SK-N-SH (cell line): ENCODE data around the gene AKAP12. TPM values are rescaled to one million over a fixed set of nuclear protein-coding genes. Genes with fewer than 3 reads are reported as not detected.

ENCODE experiments used
- CTCF ChIA-PET: fragments of 300-600, 350-600 bp; formaldehyde crosslinking; extraction: SDS; loops from one replicate; lab custom pipeline; 2021; lab: Yijun Ruan, JAX
- POLR2A ChIA-PET: fragments of 350-600 bp; sonication (Branson Sonifier 250); formaldehyde crosslinking; extraction: SDS; loops from one replicate; lab custom pipeline; 2020; ENCODE audit warnings: antibody characterized with exemption, inconsistent platforms; lab: Yijun Ruan, JAX
- DNase-seq: peaks from one replicate; pipeline ENCODE4 v3.0.0; 2012
- H2AFZ ChIP-seq: fragments of 200-600 bp; sonication (generic); 2 replicates; pipeline ENCODE4 v1.8.1; 2016; ENCODE audit warnings: antibody characterized with exemption, mild to moderate bottlenecking, low read depth
- H3F3A ChIP-seq: fragments of 200-600 bp; sonication (generic); replicated peaks from 2 replicates; pipeline ENCODE3; 2016; ENCODE audit warnings: antibody characterized with exemption, mild to moderate bottlenecking; ENCODE audit not compliant: insufficient read depth
- H3K27ac ChIP-seq, 2 experiments: fragments of 200-500 bp in 1 of 2; fragments of 200-600 bp in 1 of 2; sonication (Bioruptor generic) in 1 of 2; sonication (generic), shearing (Covaris generic) in 1 of 2; 2 replicates each; pipeline versions ENCODE4 v1.5.1 to v1.6.1; 2014 to 2016; ENCODE audit warnings: low read depth in 2 of 2, inconsistent platforms in 1 of 2, low read length in 1 of 2, mild to moderate bottlenecking in 1 of 2, mixed read lengths in 1 of 2
- H3K27me3 ChIP-seq: fragments of 200-600 bp; sonication (generic), shearing (Covaris generic); 2 replicates; pipeline ENCODE4 v1.6.1; 2016; ENCODE audit warnings: mixed run types; ENCODE audit not compliant: insufficient read depth
- H3K36me3 ChIP-seq, 2 experiments: fragments of 200-500 bp in 1 of 2; fragments of 200-600 bp in 1 of 2; sonication (Bioruptor generic) in 1 of 2; sonication (generic) in 1 of 2; replicated peaks in 1 of 2; 2 replicates each; pipeline versions ENCODE3 to v1.5.1; 2014 to 2016; ENCODE audit warnings: low read length in 1 of 2, mild to moderate bottlenecking in 1 of 2; ENCODE audit not compliant: insufficient read depth in 2 of 2, control insufficient read depth in 1 of 2
- H3K4me1 ChIP-seq, 2 experiments: fragments of 200-500 bp in 1 of 2; fragments of 200-600 bp in 1 of 2; sonication (Bioruptor generic) in 1 of 2; sonication (generic), shearing (Covaris generic) in 1 of 2; 2 replicates each; pipeline versions ENCODE4 v1.5.1 to v1.6.1; 2014 to 2016; ENCODE audit warnings: low read depth in 1 of 2, low read length in 1 of 2, mixed run types in 1 of 2; ENCODE audit not compliant: insufficient read depth in 2 of 2, control insufficient read depth in 1 of 2
- H3K4me2 ChIP-seq: fragments of 200-600 bp; sonication (generic), shearing (Covaris generic); 2 replicates; pipeline ENCODE4 v1.6.1; 2017; ENCODE audit warnings: mixed run types
- H3K4me3 ChIP-seq, 2 experiments: fragments of 200-500 bp in 1 of 2; fragments of 200-600 bp in 1 of 2; sonication (Bioruptor generic) in 1 of 2; sonication (generic), shearing (Covaris generic) in 1 of 2; 2 replicates each; pipeline versions ENCODE4 v1.5.1 to v1.8.1; 2014 to 2016; ENCODE audit warnings: low read depth in 2 of 2, inconsistent platforms in 1 of 2, low read length in 1 of 2, mild to moderate bottlenecking in 1 of 2, mixed read lengths in 1 of 2, moderate library complexity in 1 of 2
- H3K79me2 ChIP-seq: fragments of 200-600 bp; sonication (generic); 2 replicates; pipeline ENCODE4 v1.8.1; 2017; ENCODE audit warnings: mild to moderate bottlenecking; ENCODE audit not compliant: insufficient read depth
- H3K9ac ChIP-seq: fragments of 200-600 bp; sonication (generic); 2 replicates; pipeline ENCODE4 v1.6.1; 2017; ENCODE audit warnings: mixed run types
- H3K9me2 ChIP-seq: fragments of 200-600 bp; sonication (generic); 2 replicates; pipeline ENCODE4 v1.6.1; 2017; ENCODE audit warnings: mixed run types
- H3K9me3 ChIP-seq: fragments of 200-600 bp; sonication (generic); 2 replicates; pipeline ENCODE4 v1.6.1; 2017; ENCODE audit warnings: mixed run types, mild to moderate bottlenecking, moderate library complexity
- H4K20me1 ChIP-seq: fragments of 200-600 bp; sonication (generic); 2 replicates; pipeline ENCODE4 v1.6.1; 2017; ENCODE audit warnings: mild to moderate bottlenecking, mixed run types; ENCODE audit not compliant: insufficient read depth
- ELF1 ChIP-seq: IDR thresholded peaks from 2 replicates; pipeline ENCODE4 v1.4.0; 2012
- FOXJ3 ChIP-seq: sonication (generic); formaldehyde crosslinking; IDR thresholded peaks from 2 replicates; pipeline ENCODE4 v1.5.1; 2020; ENCODE audit warnings: mild to moderate bottlenecking, missing genetic modification reagents
- GABPA ChIP-seq: IDR thresholded peaks from 2 replicates; pipeline ENCODE4 v1.4.0; 2012; ENCODE audit warnings: low read depth, mild to moderate bottlenecking
- GATA2 ChIP-seq: sonication (generic); formaldehyde crosslinking; IDR thresholded peaks from 2 replicates; pipeline ENCODE4 v1.5.0; 2020; ENCODE audit warnings: mild to moderate bottlenecking, missing genetic modification reagents
- MEF2A ChIP-seq: IDR thresholded peaks from 2 replicates; pipeline ENCODE4 v1.4.0; 2012; ENCODE audit warnings: low read depth, borderline replicate concordance
- NRF1 ChIP-seq: IDR thresholded peaks from 2 replicates; pipeline ENCODE4 v1.6.1; 2012; ENCODE audit warnings: low read depth, mild to moderate bottlenecking, low read length
- POLR2AphosphoS5 ChIP-seq: IDR thresholded peaks from 2 replicates; pipeline ENCODE4 v1.6.1; 2012; ENCODE audit warnings: low read depth, low read length
- RFX5 ChIP-seq: IDR thresholded peaks from 2 replicates; pipeline ENCODE4 v1.6.1; 2012; ENCODE audit warnings: mild to moderate bottlenecking, improper control_type of control experiment, low read length
- SMC3 ChIP-seq: IDR thresholded peaks from 2 replicates; pipeline ENCODE4 v1.6.1; 2012; ENCODE audit warnings: low read depth, low read length, improper control_type of control experiment
- TAF1 ChIP-seq: IDR thresholded peaks from 2 replicates; pipeline ENCODE4 v1.6.1; 2012; ENCODE audit warnings: low read depth, mild to moderate bottlenecking, low read length, moderate library complexity, borderline replicate concordance
- TCF12 ChIP-seq: IDR thresholded peaks from 2 replicates; pipeline ENCODE4 v1.4.0; 2012
- WGBS: methylation state at CpG from one replicate; pipeline ENCODE4 v1.1.6; 2017; ENCODE audit warnings: low lambda C conversion rate; 5-methylcytosine and 5-hydroxymethylcytosine counted together
- polyA plus RNA-seq, 3 experiments: library from polyadenylated mRNA; depleted of rRNA; stranded (reverse); fragments of >200 nt; gene quantifications; 2 replicates each; pipeline ENCODE4 v1.2.3, GENCODE V29; 2012
- TF ChIP-seq, protein P1 (sequence below): IDR thresholded peaks from 2 replicates; pipeline ENCODE4 v1.4.0; 2012; ENCODE audit warnings: low read depth

AKAP12 gene
- polyA plus RNA-seq, 1 of the 3 experiments (the other 2 are of a cell fraction) = 46.5 TPM

- TF ChIP-seq TCF12 (no peak), RFX5 (no peak), NRF1 (no peak), SMC3 (no peak), TAF1 (no peak), ELF1 (no peak)
- WGBS = 69% methylated on average over 8 of the region's 8 CpGs
- H3K9ac ChIP-seq = peak overlapping the region; percentile 70
- H3K9me2 ChIP-seq = no peaks in the 10 kb centered on the region
- peak overlapping the region; percentile 4 to 46; a peak in 2 of 4 replicates for H3K27ac ChIP-seq
- H3F3A ChIP-seq = peaks cover 3% of the 10 kb centered on the region
- CTCF ChIA-PET = interaction anchor here (0.8 to 16.6 kb wide), 7 partner anchors 8 to 508 kb away, joined by 5 to 421 read pairs (median 59); partner anchors contain the start of genes AKAP12 and MTHFD1L
- H3K4me3 ChIP-seq = peak overlapping the region; percentile 54 to 70
- POLR2A ChIA-PET = interaction anchor here (0.6 to 1.2 kb wide), 2 partner anchors 85 to 320 kb away, joined by 3 to 4 read pairs; no protein-coding TSS in a partner anchor
- peaks cover 0 to 6% of the 10 kb centered on the region in 2 experiments for H3K36me3 ChIP-seq
- DNase-seq = no peak
- H3K9me3 ChIP-seq = no peaks in the 10 kb centered on the region
- H3K27me3 ChIP-seq = no peaks in the 10 kb centered on the region
- peak overlapping the region; percentile 84 for H3K4me2 ChIP-seq
- peaks cover 64% of the 10 kb centered on the region; the same call in 1 of the 2 replicates for H3K79me2 ChIP-seq
- H3K4me1 ChIP-seq = peaks cover 7 to 21% of the 10 kb centered on the region in 2 experiments; a peak in 3 of 4 replicates
- H2AFZ ChIP-seq = peak overlapping the region; percentile 63; the same call in 1 of the 2 replicates
- no peaks in the 10 kb centered on the region for H4K20me1 ChIP-seq
Measured at GRCh38 chr6:151326116-151326825, 86.5 kb downstream of the AKAP12 start.

- no peak overlapping the region for H3K4me3 ChIP-seq
- H3K36me3 ChIP-seq = peaks cover 0 to 3% of the 10 kb centered on the region in 2 experiments
- H3K4me1 ChIP-seq = peaks cover 7 to 21% of the 10 kb centered on the region in 2 experiments; a peak in 3 of 4 replicates
- DNase-seq = no peak
- TF ChIP-seq GABPA (no peak), ELF1 (no peak), POLR2AphosphoS5 (no peak), FOXJ3 (no peak), RFX5 (no peak), MEF2A (no peak), GATA2 (no peak)
- TF ChIP-seq, protein P1, sequence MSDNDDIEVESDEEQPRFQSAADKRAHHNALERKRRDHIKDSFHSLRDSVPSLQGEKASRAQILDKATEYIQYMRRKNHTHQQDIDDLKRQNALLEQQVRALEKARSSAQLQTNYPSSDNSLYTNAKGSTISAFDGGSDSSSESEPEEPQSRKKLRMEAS = no peak
- no peak overlapping the region for H3K9ac ChIP-seq
- peaks cover 3% of the 10 kb centered on the region for H3F3A ChIP-seq
- H3K4me2 ChIP-seq = 0 out of 2 replicates have a peak overlapping the region, but pooled peaks have one; percentile 84
- H3K9me2 ChIP-seq = no peaks in the 10 kb centered on the region
- POLR2A ChIA-PET = no interaction called here
- H3K27me3 ChIP-seq = no peaks in the 10 kb centered on the region
- CTCF ChIA-PET = interaction anchor here (4.1 to 16.6 kb wide), 3 partner anchors 8 to 434 kb away, joined by 67 to 421 read pairs (median 371); no protein-coding TSS in a partner anchor
- no peak overlapping the region for H2AFZ ChIP-seq
- H3K79me2 ChIP-seq = peaks cover 62% of the 10 kb centered on the region; the same call in 1 of the 2 replicates
- H3K9me3 ChIP-seq = no peaks in the 10 kb centered on the region
- no peaks in the 10 kb centered on the region for H4K20me1 ChIP-seq
- 90% methylated on average over 4 of the region's 4 CpGs for WGBS
- H3K27ac ChIP-seq = no peak overlapping the region
Measured at GRCh38 chr6:151327101-151327500, 87.3 kb downstream of the AKAP12 start.
